Parathyroid adenoma (tissue), 2 donors: ENCODE measurements around the gene NCOA6.
A peak's percentile ranks its signal among the peaks of the same experiment; 100 is the strongest.

Experiments
- H2AFZ ChIP-seq: fragments of 300-600 bp; sonication (generic); one replicate; pipeline ENCODE4 v1.7.0; 2017; ENCODE audit warnings: antibody characterized with exemption, mild to moderate bottlenecking
- H3K27ac ChIP-seq: fragments of 300-600 bp; sonication (generic); one replicate; pipeline ENCODE4 v1.7.0; 2017
- H3K27me3 ChIP-seq: fragments of 300-600 bp; sonication (generic); one replicate; pipeline ENCODE4 v1.7.0; 2017; ENCODE audit warnings: low read length; ENCODE audit not compliant: control insufficient read depth, insufficient read depth
- H3K36me3 ChIP-seq: fragments of 300-600 bp; sonication (generic); one replicate; pipeline ENCODE4 v1.7.0; 2017; ENCODE audit warnings: low read length; ENCODE audit not compliant: control insufficient read depth, insufficient read depth
- H3K4me1 ChIP-seq: fragments of 300-600 bp; sonication (generic); one replicate; pipeline ENCODE4 v1.7.0; 2017; ENCODE audit warnings: control low read depth
- H3K4me2 ChIP-seq: fragments of 300-600 bp; sonication (generic); one replicate; pipeline ENCODE4 v1.7.0; 2017; ENCODE audit warnings: low read length
- H3K4me3 ChIP-seq: fragments of 300-600 bp; sonication (generic); one replicate; pipeline ENCODE4 v1.7.0; 2017; ENCODE audit warnings: low read depth, low read length
- H3K79me2 ChIP-seq: fragments of 300-600 bp; sonication (generic); one replicate; pipeline ENCODE4 v1.7.0; 2017; ENCODE audit warnings: control low read depth
- H3K9ac ChIP-seq: fragments of 300-600 bp; sonication (generic); one replicate; pipeline ENCODE4 v1.7.0; 2017; ENCODE audit warnings: mild to moderate bottlenecking
- H3K9me3 ChIP-seq: fragments of 300-600 bp; sonication (generic); one replicate; pipeline ENCODE4 v1.7.0; 2017; ENCODE audit warnings: low read length; ENCODE audit not compliant: control insufficient read depth
- TF ChIP-seq, protein P1 (sequence below): fragments of 300-600 bp; sonication (generic); IDR thresholded peaks from one replicate; pipeline ENCODE4 v1.7.0; 2017; ENCODE audit warnings: antibody characterized with exemption, mild to moderate bottlenecking
- donor health status: primary hyperparathyroidism.

The NCOA6 gene

DNA sequence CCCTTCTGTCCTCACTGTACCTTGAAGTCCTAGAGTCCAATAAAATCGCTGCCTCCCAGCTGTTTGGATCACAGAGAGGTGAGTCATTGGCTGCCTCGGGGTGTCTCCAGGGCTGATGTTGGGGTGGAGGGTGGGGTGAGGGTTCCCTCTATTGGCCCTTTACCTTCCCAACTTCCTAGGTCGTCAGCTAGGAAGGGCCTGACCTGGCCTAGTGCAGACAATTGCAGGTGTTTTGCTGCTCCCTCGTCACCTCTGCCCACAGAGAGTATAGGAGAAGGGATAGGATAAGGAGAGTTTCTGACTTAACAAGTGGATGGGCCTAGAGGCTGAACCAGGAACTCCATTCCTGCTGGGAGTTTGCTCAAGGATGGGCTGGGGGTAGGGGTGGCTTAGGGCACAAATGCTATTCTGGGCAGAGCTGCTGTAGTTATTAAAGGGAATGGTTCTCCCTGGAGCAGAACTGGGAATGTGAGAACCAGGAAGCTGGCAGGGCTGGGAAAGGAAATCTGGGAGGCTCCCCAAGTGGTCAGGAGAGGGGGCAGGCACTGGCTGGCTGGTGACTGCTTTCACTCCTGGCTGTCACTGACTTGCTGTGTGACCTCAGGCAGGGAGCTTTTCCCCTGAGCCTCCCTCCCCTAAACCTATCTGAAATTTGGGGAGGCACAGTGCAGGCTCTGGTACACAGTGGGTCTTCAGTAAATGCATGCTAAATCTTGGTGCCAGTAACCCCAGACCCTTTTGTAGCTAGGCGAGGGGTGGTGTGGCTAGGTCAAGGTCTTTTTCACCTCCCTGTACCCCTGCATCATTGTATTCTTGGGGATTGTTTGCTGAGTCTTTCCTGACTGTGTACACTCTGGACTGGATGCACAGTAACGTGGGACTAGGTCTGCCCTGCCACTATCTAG lies 119.8 kb downstream of the NCOA6 start:
- H3K9me3 ChIP-seq: no peaks in the 10 kb centered on the region
- no peak overlapping the region for H3K9ac ChIP-seq
- H2AFZ ChIP-seq: peak overlapping the region; percentile 99
- no peaks in the 10 kb centered on the region for H3K36me3 ChIP-seq
- peaks cover 2% of the 10 kb centered on the region for H3K79me2 ChIP-seq
- peaks cover 23% of the 10 kb centered on the region for H3K4me1 ChIP-seq
- no peaks in the 10 kb centered on the region for H3K27me3 ChIP-seq
- H3K27ac ChIP-seq: peak overlapping the region; percentile 97
- TF ChIP-seq, protein P1, sequence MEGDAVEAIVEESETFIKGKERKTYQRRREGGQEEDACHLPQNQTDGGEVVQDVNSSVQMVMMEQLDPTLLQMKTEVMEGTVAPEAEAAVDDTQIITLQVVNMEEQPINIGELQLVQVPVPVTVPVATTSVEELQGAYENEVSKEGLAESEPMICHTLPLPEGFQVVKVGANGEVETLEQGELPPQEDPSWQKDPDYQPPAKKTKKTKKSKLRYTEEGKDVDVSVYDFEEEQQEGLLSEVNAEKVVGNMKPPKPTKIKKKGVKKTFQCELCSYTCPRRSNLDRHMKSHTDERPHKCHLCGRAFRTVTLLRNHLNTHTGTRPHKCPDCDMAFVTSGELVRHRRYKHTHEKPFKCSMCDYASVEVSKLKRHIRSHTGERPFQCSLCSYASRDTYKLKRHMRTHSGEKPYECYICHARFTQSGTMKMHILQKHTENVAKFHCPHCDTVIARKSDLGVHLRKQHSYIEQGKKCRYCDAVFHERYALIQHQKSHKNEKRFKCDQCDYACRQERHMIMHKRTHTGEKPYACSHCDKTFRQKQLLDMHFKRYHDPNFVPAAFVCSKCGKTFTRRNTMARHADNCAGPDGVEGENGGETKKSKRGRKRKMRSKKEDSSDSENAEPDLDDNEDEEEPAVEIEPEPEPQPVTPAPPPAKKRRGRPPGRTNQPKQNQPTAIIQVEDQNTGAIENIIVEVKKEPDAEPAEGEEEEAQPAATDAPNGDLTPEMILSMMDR: no peak
- peak overlapping the region; percentile 75 for H3K4me3 ChIP-seq
- H3K4me2 ChIP-seq: peak overlapping the region; percentile 85

DNA sequence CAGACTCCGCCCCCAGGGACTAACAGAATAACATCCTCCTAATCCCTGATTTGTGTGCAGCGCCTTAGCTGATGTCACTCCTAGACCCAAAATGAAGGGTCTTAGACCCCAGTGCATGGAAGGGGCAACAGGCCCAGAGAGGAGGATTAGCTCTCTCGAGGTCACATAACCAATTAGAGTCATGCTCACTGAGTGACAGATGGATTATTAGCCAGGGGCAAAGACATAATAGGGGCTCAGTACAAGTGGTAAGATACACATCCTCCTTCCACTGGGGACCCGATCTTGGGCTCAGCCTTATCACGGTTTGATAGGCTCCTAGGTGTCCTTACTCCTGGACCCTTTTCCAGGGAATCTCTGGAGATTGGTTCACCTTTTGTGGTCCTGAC lies 120.4 kb downstream of the NCOA6 start:
- TF ChIP-seq, protein P1: no peak
- Histone ChIP-seq H3K4me1 (peaks cover 20% of the 10 kb centered on the region), H2AFZ (peak overlapping the region; percentile 99), H3K27ac (peak overlapping the region; percentile 97), H3K79me2 (peaks cover 2% of the 10 kb centered on the region), H3K36me3 (no peaks in the 10 kb centered on the region), H3K4me2 (peak overlapping the region; percentile 85), H3K27me3 (no peaks in the 10 kb centered on the region), H3K9ac (peak overlapping the region; percentile 96), H3K4me3 (peak overlapping the region; percentile 75), H3K9me3 (no peaks in the 10 kb centered on the region)

GRCh38 chr20:34704177-34705007 lies 121.1 kb downstream of the NCOA6 start, which contains the start of gene TP53INP2:
TP53INP2 (plus strand) TSS chr20:34704344; CDS start chr20:34708740, 4,396 bp downstream.
- peak within 1 kb of the TSS; percentile 97 for H3K27ac ChIP-seq
- peak within 1 kb of the TSS; percentile 99 for H2AFZ ChIP-seq
- H3K79me2 ChIP-seq: peaks cover 2% of the 10 kb centered on the region
- no peaks in the 10 kb centered on the region for H3K9me3 ChIP-seq
- no peaks in the 10 kb centered on the region for H3K36me3 ChIP-seq
- TF ChIP-seq, protein P1: peak; percentile 10
- H3K4me2 ChIP-seq: peak within 1 kb of the TSS; percentile 85
- H3K4me3 ChIP-seq: peak within 1 kb of the TSS; percentile 75
- H3K27me3 ChIP-seq: no peaks in the 10 kb centered on the region
- peak within 1 kb of the TSS; percentile 96 for H3K9ac ChIP-seq
- H3K4me1 ChIP-seq: peaks cover 20% of the 10 kb centered on the region

DNA sequence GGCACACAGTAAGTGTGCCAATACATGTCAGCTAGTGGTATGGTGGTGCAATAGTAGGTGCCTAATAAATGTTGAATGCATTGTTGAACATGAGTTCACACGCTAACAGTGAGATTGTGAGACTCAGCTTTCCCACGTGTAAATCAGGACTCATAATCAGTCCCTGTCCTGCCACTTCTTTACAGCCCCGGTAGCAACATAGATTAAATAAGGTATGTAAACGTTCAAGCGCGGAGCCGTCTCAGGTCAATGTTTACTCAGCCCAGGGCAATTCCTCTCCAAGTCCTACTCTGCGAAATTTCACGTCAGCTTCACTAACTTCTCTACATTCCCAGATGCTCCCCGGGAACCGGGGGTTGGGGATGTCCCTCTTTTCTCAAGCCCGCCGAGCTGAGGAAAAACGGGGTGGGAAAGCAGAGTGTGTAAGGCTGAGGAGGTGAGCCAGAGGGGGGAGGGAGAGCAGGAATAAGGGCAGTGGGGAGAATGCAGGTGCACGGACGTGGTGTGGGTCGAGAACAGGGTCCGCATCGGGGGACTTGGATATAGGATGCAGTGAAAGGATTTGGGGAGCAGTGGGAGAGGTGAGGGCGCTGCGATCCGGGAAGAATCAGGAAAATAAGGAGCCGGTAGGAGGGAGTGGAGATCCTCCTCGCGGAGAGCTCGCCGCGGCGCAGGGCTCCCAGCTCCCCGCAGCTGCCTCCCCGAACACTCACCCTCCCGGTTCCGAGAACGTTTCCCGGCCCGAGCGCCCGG lies 121.9 kb downstream of the NCOA6 start:
- H3K4me2 ChIP-seq: peak overlapping the region; percentile 85
- H3K9ac ChIP-seq: peak overlapping the region; percentile 96
- H3K27ac ChIP-seq: peak overlapping the region; percentile 97
- H3K27me3 ChIP-seq: no peaks in the 10 kb centered on the region
- H3K4me1 ChIP-seq: peaks cover 20% of the 10 kb centered on the region
- H2AFZ ChIP-seq: peak overlapping the region; percentile 99
- no peaks in the 10 kb centered on the region for H3K36me3 ChIP-seq
- TF ChIP-seq, protein P1: no peak
- H3K79me2 ChIP-seq: peaks cover 2% of the 10 kb centered on the region
- no peaks in the 10 kb centered on the region for H3K9me3 ChIP-seq
- H3K4me3 ChIP-seq: peak overlapping the region; percentile 75
